Mesenchymal stem cell (in vitro differentiated cells and primary cell): ENCODE results near the gene HOMER2.
A peak's percentile ranks its signal among the peaks of the same experiment; 100 is the strongest.

Experiments used
- DNase-seq: peaks from one replicate; pipeline ENCODE4 v3.0.0-alpha.2; 2013
- H2AFZ ChIP-seq: one replicate; pipeline ENCODE4 v1.6.1; 2013; ENCODE audit warnings: low read depth, mild to moderate bottlenecking, control low read depth, inconsistent platforms, low read length, moderate library complexity
- H2AK5ac ChIP-seq: 2 replicates; pipeline ENCODE4 v1.6.1; 2013; ENCODE audit warnings: low read length, moderate library complexity, mild to moderate bottlenecking, inconsistent platforms; ENCODE audit not compliant: severe bottlenecking
- H2BK120ac ChIP-seq: one replicate; pipeline ENCODE4 v1.6.1; 2013; ENCODE audit warnings: low read depth, mild to moderate bottlenecking, inconsistent platforms, low read length, moderate library complexity
- H2BK12ac ChIP-seq, 2 experiments: one replicate each; pipeline ENCODE4 v1.6.1; 2013; ENCODE audit warnings: inconsistent platforms in 2 of 2, low read length in 2 of 2, mild to moderate bottlenecking in 2 of 2, moderate library complexity in 2 of 2, control low read depth in 1 of 2
- H2BK15ac ChIP-seq: one replicate; pipeline ENCODE4 v1.6.1; 2013; ENCODE audit warnings: mild to moderate bottlenecking, low read depth, inconsistent platforms; ENCODE audit not compliant: poor library complexity, severe bottlenecking
- H2BK5ac ChIP-seq: 2 replicates; pipeline ENCODE4 v1.6.1; 2013; ENCODE audit warnings: low read depth, mild to moderate bottlenecking, low read length, control low read depth, inconsistent platforms; ENCODE audit not compliant: poor library complexity, severe bottlenecking
- H3K14ac ChIP-seq, 2 experiments: one replicate each; pipeline ENCODE4 v1.6.1; 2013; ENCODE audit warnings: inconsistent platforms in 2 of 2, low read length in 2 of 2, control low read depth in 1 of 2, mild to moderate bottlenecking in 1 of 2, moderate library complexity in 1 of 2
- H3K18ac ChIP-seq, 2 experiments: one replicate each; pipeline ENCODE4 v1.6.1; 2013; ENCODE audit warnings: inconsistent platforms in 2 of 2, low read length in 2 of 2, control low read depth in 1 of 2, low read depth in 1 of 2, mild to moderate bottlenecking in 1 of 2
- H3K23ac ChIP-seq, 2 experiments: one replicate each; pipeline ENCODE4 v1.6.1; 2013; ENCODE audit warnings: inconsistent platforms in 2 of 2, low read length in 2 of 2, mild to moderate bottlenecking in 2 of 2, moderate library complexity in 2 of 2, control low read depth in 1 of 2
- H3K27ac ChIP-seq: 2 replicates; pipeline ENCODE4 v1.5.1; 2013; ENCODE audit warnings: mild to moderate bottlenecking, moderate library complexity, low read length, control low read depth, inconsistent platforms; ENCODE audit not compliant: poor library complexity, severe bottlenecking
- H3K27me3 ChIP-seq, 2 experiments: 2 replicates each; pipeline versions ENCODE4 v1.6.1 to v1.7.0; 2013; ENCODE audit warnings: low read length in 2 of 2, mild to moderate bottlenecking in 2 of 2, moderate library complexity in 2 of 2, control low read depth in 1 of 2, inconsistent platforms in 1 of 2; ENCODE audit not compliant: control insufficient read depth in 1 of 2, insufficient read depth in 1 of 2
- H3K36me3 ChIP-seq, 2 experiments: 2 replicates each; pipeline versions ENCODE4 v1.6.1 to v1.7.0; 2013; ENCODE audit warnings: low read length in 2 of 2, control low read depth in 1 of 2, inconsistent platforms in 1 of 2, low read depth in 1 of 2, mild to moderate bottlenecking in 1 of 2; ENCODE audit not compliant: insufficient read depth in 2 of 2, control insufficient read depth in 1 of 2
- H3K4ac ChIP-seq, 2 experiments: one replicate each; pipeline ENCODE4 v1.6.1; 2013; ENCODE audit warnings: inconsistent platforms in 2 of 2, low read length in 2 of 2, mild to moderate bottlenecking in 2 of 2, moderate library complexity in 2 of 2, control low read depth in 1 of 2, low read depth in 1 of 2
- H3K4me1 ChIP-seq: 2 replicates; pipeline ENCODE4 v1.6.1; 2013; ENCODE audit warnings: low read depth, low read length, control low read depth; ENCODE audit not compliant: control insufficient read depth, insufficient read depth
- H3K4me2 ChIP-seq: 2 replicates; pipeline ENCODE4 v1.6.1; 2013; ENCODE audit warnings: low read length, mild to moderate bottlenecking, inconsistent platforms; ENCODE audit not compliant: poor library complexity, severe bottlenecking
- H3K4me3 ChIP-seq, 2 experiments: 2 replicates each; pipeline versions ENCODE4 v1.5.1 to v1.7.0; 2013; ENCODE audit warnings: low read length in 2 of 2, mild to moderate bottlenecking in 2 of 2, control low read depth in 1 of 2, low read depth in 1 of 2; ENCODE audit not compliant: insufficient read depth in 1 of 2
- H3K79me1 ChIP-seq: replicated peaks from 2 replicates; pipeline ENCODE4 v1.6.1; 2013; ENCODE audit warnings: mild to moderate bottlenecking, control low read depth, low read length, inconsistent platforms; ENCODE audit not compliant: poor library complexity, severe bottlenecking
- H3K9ac ChIP-seq: 2 replicates; pipeline ENCODE4 v1.7.0; 2013; ENCODE audit warnings: mild to moderate bottlenecking, low read length, moderate library complexity
- H3K9me3 ChIP-seq: 2 replicates; pipeline ENCODE4 v1.7.0; 2013; ENCODE audit warnings: mild to moderate bottlenecking, low read length; ENCODE audit not compliant: control insufficient read depth
- H4K8ac ChIP-seq: one replicate; pipeline ENCODE4 v1.6.1; 2013; ENCODE audit warnings: inconsistent platforms, mild to moderate bottlenecking, low read length, moderate library complexity
- H4K91ac ChIP-seq: one replicate; pipeline ENCODE4 v1.6.1; 2013; ENCODE audit warnings: mild to moderate bottlenecking, low read length, inconsistent platforms
- WGBS: methylation state at CpG from one replicate; pipeline ENCODE4 v1.1.7; 2013; ENCODE audit warnings: mixed read lengths; 5-methylcytosine and 5-hydroxymethylcytosine counted together

HOMER2 gene

GRCh38 chr15:82959423-82959822, 6.9 kb upstream of the HOMER2 start:
- no peak overlapping the region for H4K91ac ChIP-seq
- no peaks in the 10 kb centered on the region for H3K36me3 ChIP-seq
- H3K27ac ChIP-seq = no peak overlapping the region
- no peak overlapping the region for H3K4me3 ChIP-seq
- no peak overlapping the region for H3K23ac ChIP-seq
- H2BK15ac ChIP-seq = no peak overlapping the region
- 86% methylated on average over 4 of the region's 5 CpGs for WGBS
- no peak for DNase-seq
- H2BK120ac ChIP-seq = no peak overlapping the region
- no peak overlapping the region for H3K9ac ChIP-seq
- no peak overlapping the region for H2AFZ ChIP-seq
- no peak overlapping the region for H3K14ac ChIP-seq
- H3K4me1 ChIP-seq = no peaks in the 10 kb centered on the region
- peaks cover 0 to 10% of the 10 kb centered on the region in 2 experiments for H3K27me3 ChIP-seq
- no peak overlapping the region for H3K18ac ChIP-seq
- H4K8ac ChIP-seq = no peak overlapping the region
- no peak overlapping the region for H2AK5ac ChIP-seq
- H3K9me3 ChIP-seq = no peaks in the 10 kb centered on the region
- no peak overlapping the region for H3K4ac ChIP-seq
- H3K79me1 ChIP-seq = no peaks in the 10 kb centered on the region
- no peak overlapping the region for H2BK5ac ChIP-seq
- no peak overlapping the region for H3K4me2 ChIP-seq
- H2BK12ac ChIP-seq = no peak overlapping the region

- Histone ChIP-seq H3K27ac (no peak overlapping the region), H2AFZ (no peak overlapping the region), H3K36me3 (no peaks in the 10 kb centered on the region), H3K18ac (no peak overlapping the region), H3K27me3 (peaks cover 0 to 10% of the 10 kb centered on the region in 2 experiments), H2BK15ac (no peak overlapping the region), H4K91ac (no peak overlapping the region), H2BK5ac (no peak overlapping the region), H3K4me1 (no peaks in the 10 kb centered on the region), H3K14ac (no peak overlapping the region), H3K4me2 (no peak overlapping the region), H3K9me3 (no peaks in the 10 kb centered on the region), H2BK12ac (no peak overlapping the region), H3K4ac (no peak overlapping the region), H3K4me3 (no peak overlapping the region), H3K23ac (no peak overlapping the region), H2AK5ac (no peak overlapping the region), H4K8ac (no peak overlapping the region), H3K79me1 (no peaks in the 10 kb centered on the region), H2BK120ac (no peak overlapping the region), H3K9ac (no peak overlapping the region)
- no peak for DNase-seq
- 88% methylated on average over 1 of the region's 1 CpG for WGBS
Measured at GRCh38 chr15:82958638-82959037, 6.1 kb upstream of the HOMER2 start.

- Histone ChIP-seq H3K27ac (no peak overlapping the region), H3K4me3 (peak overlapping the region in 1 of 2 experiments; percentile 72), H3K27me3 (peaks cover 33 to 39% of the 10 kb centered on the region in 2 experiments), H2BK120ac (no peak overlapping the region), H4K91ac (no peak overlapping the region), H3K14ac (no peak overlapping the region), H3K18ac (no peak overlapping the region), H2BK12ac (no peak overlapping the region), H3K4me1 (peaks cover 10% of the 10 kb centered on the region), H2BK5ac (no peak overlapping the region), H3K4me2 (peak overlapping the region; percentile 92), H3K23ac (no peak overlapping the region), H3K9me3 (no peaks in the 10 kb centered on the region), H3K79me1 (no peaks in the 10 kb centered on the region), H2AFZ (no peak overlapping the region), H2BK15ac (no peak overlapping the region), H4K8ac (no peak overlapping the region), H3K36me3 (no peaks in the 10 kb centered on the region), H3K4ac (no peak overlapping the region), H2AK5ac (no peak overlapping the region), H3K9ac (peak overlapping the region; percentile 46)
- no peak for DNase-seq
- WGBS = 50% methylated on average over 8 of the region's 13 CpGs
Measured at GRCh38 chr15:82951472-82952157, 905 bp downstream of the HOMER2 start.

GRCh38 chr15:82950746-82951370, 1.7 kb downstream of the HOMER2 start:
- no peak overlapping the region for H2AK5ac ChIP-seq
- H3K4me1 ChIP-seq = peaks cover 10% of the 10 kb centered on the region
- H2BK15ac ChIP-seq = no peak overlapping the region
- H3K27ac ChIP-seq = no peak overlapping the region
- H4K91ac ChIP-seq = no peak overlapping the region
- H3K4me3 ChIP-seq = no peak overlapping the region
- H3K18ac ChIP-seq = no peak overlapping the region
- WGBS = 93% methylated on average over 5 of the region's 6 CpGs
- H4K8ac ChIP-seq = no peak overlapping the region
- H3K9ac ChIP-seq = no peak overlapping the region
- no peaks in the 10 kb centered on the region for H3K36me3 ChIP-seq
- H2BK5ac ChIP-seq = no peak overlapping the region
- no peak overlapping the region for H3K4me2 ChIP-seq
- H3K23ac ChIP-seq = no peak overlapping the region
- no peak overlapping the region for H3K14ac ChIP-seq
- H3K79me1 ChIP-seq = no peaks in the 10 kb centered on the region
- DNase-seq = no peak
- no peak overlapping the region for H2BK120ac ChIP-seq
- no peak overlapping the region for H2BK12ac ChIP-seq
- H3K27me3 ChIP-seq = peaks cover 33 to 39% of the 10 kb centered on the region in 2 experiments
- H2AFZ ChIP-seq = no peak overlapping the region
- no peak overlapping the region for H3K4ac ChIP-seq
- H3K9me3 ChIP-seq = no peaks in the 10 kb centered on the region
